Measurements from ENCODE around the gene PRR19.

The PRR19 gene

DNA sequence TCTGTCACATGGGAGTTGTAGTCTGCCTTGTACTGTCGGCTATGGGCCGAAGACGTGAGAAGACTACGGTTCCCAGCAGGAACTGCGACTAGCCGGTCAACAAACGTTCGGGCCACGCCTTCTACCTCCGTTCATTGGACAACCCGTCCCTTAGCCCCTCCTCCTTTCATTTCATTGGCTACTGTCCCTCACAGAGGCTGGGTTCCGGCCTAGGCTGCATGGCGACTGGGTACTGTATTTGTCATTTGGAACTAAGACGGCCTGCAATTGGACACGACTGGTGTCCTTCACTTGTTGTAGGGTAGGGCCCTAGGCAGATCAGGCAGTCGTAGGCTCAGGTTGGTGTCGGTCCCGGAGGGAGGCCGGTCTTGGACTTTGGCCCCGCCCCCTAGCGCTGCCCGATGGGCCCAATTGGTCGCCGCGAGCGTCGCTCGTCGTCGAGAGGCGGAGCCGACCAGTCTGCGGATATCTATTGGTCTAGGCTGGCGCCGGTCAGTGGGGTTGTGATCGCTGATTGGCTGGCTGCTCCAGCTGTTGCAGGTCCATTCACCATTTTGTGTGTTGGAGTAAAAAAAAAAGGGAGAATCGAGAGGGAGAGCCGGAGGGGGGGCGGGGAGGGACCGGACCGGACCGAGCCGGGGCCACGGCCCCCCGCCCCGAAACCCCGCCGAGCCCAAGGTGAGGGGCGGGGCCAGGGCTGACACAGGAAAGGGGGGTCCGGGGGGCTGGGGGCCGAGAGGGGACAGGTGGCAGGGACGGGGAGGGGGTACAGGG, 33.0 kb upstream of the PRR19 start, which contains the start of gene CIC:
CIC (plus strand) TSS at position 549 of the 774 bp plus-strand sequence. CDS start 2,532 bp downstream, outside the sequence.
- H3K36me3 Mint-ChIP-seq = peaks cover 14% of the 10 kb centered on the region
- no peaks in the 10 kb centered on the region for H3K9me3 Mint-ChIP-seq
- peaks cover 26% of the 10 kb centered on the region for H3K4me1 Mint-ChIP-seq
- ATAC-seq = peak; percentile 94
- no peaks in the 10 kb centered on the region for H3K27me3 Mint-ChIP-seq
- H3K4me3 Mint-ChIP-seq = peak within 1 kb of the TSS; percentile 90
- H3K27ac Mint-ChIP-seq = no peak within 1 kb of the TSS

DNA sequence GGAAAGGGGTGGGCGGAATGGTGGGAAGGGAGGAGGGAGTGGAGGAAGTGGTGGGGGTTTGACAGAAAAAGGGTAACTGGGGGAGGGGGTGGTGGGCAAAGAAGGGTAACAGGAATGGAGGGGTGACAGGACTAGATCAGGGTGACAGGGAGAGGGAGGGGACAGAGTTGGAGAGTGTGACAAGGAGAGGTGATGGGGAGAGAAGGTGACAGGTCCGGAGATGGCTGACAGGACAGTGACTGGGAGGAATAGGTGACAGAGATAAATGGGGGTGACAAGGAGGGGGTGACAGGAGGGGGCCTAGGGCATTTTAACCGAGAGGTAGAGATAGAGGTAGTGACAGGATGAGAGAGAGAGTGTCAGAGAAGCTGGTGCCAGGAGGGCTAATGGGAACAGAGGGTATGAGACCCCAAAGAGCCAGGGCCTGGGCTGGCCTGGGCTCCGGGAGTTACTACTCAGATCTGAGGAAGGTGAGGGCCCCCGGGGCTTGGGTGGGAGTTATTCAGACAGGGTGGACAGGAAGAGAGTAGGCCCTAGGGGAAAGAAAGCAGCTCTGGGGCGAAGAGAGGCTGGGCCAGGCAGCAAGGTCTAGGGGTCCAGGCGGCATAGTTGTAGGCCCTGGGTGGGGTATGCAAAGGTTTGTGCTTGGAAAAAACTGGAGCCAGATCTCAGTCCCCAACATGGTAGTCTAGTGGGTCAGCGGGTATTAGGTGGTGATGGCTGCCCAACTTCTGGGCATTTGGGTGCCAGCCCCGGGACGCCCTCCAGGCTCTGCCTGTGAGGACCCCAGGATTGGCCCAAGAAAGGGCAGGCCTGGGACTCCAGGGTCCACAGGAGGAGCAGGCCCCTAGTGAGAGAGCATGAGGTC, 32.2 kb upstream of the PRR19 start:
- H3K36me3 Mint-ChIP-seq = peaks cover 22% of the 10 kb centered on the region

DNA sequence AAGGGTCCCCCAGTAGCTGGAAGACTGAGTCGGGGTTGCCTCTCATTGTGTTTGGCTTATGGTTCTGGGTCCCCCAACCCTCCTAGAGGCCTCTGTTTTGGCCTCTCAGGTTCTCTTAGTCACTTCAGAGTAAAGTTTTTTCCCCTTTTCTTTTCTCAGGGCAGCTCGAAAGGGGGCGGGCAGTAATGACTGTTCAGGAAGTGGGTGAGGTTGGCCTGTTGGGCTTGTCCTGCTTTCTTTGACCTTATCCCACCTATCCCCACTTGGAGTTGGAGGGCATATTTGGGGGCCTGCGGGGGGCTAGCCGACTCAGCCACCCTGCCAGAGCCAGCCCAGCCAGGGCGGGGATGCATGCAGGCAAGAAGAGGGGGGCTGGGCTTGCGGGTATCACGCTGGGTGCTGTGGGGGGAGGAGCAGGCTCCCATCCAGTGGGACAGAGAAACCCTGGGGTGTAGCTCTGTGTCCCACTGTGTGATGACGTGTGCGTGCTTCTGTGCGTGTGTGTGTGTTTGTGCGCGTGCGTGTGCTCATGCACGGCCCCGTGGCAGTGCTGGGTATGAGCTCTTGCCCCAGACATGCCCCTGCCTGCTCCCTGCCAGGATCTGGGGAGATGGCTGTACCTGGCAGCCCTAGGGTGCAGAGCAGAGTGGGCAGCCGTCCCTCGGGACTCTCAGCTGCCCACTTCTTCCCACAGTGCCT, 31.4 kb upstream of the PRR19 start:
- Mint-ChIP-seq H3K36me3 (peaks cover 30% of the 10 kb centered on the region), H3K4me3 (peak overlapping the region; percentile 90), H3K4me1 (peaks cover 37% of the 10 kb centered on the region), H3K27ac (no peak overlapping the region), H3K27me3 (no peaks in the 10 kb centered on the region), H3K9me3 (no peaks in the 10 kb centered on the region)
- ATAC-seq = no peak

More for the DNA sequence above, 32.2 kb upstream of the PRR19 start:
- H3K27me3 Mint-ChIP-seq = no peaks in the 10 kb centered on the region
- H3K9me3 Mint-ChIP-seq = no peaks in the 10 kb centered on the region
- peaks cover 29% of the 10 kb centered on the region for H3K4me1 Mint-ChIP-seq
- H3K27ac Mint-ChIP-seq = no peak overlapping the region
- H3K4me3 Mint-ChIP-seq = peak overlapping the region; percentile 90
- ATAC-seq = no peak

DNA sequence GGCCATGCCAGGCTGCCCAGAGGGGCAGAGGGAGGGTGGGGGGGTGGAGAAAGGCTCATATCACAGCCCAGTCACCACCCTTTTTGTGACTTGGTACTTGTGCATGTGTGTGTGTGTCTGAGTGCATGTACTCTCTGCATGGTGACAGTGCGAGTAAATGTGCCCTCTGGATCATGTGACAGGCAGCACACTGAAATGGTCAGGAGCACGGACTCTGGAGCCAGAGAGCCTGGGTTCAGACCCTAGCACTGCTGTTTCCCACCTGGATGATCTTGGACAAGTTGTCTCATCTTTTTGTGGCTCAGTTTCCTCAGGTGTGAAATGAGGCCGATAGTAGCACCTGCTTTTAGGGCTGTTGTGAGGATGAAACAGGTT, 30.9 kb upstream of the PRR19 start:
- no peaks in the 10 kb centered on the region for H3K9me3 Mint-ChIP-seq
- no peaks in the 10 kb centered on the region for H3K27me3 Mint-ChIP-seq
- H3K36me3 Mint-ChIP-seq = peaks cover 33% of the 10 kb centered on the region
- H3K27ac Mint-ChIP-seq = no peak overlapping the region
- H3K4me1 Mint-ChIP-seq = peaks cover 41% of the 10 kb centered on the region
- peak overlapping the region; percentile 41 for H3K4me3 Mint-ChIP-seq
- ATAC-seq = no peak

DNA sequence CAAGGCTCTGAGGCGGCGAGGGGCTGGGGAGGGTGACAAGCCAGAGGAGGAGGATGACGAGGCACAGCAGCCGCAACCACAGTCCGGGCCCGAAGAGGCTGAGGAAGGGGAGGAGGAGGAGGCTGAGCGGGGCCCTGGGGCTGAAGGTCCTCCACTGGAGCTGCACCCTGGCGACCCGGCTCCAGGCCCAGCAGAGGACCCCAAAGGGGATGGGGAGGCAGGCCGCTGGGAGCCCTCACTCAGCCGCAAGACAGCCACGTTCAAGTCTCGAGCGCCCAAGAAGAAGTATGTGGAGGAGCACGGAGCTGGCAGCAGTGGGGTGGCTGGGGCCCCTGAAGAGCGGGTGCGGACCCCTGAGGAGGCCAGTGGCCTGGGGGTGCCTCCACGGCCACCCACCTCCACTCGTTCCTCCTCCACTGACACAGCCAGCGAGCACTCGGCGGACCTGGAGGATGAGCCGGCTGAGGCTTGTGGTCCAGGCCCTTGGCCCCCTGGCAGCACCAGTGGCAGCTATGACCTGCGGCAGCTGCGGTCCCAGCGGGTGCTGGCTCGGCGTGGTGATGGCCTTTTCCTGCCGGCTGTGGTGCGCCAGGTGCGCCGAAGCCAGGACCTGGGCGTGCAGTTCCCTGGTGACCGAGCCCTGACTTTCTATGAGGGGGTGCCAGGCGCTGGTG, 29.9 kb upstream of the PRR19 start:
- Mint-ChIP-seq H3K9me3 (no peaks in the 10 kb centered on the region), H3K36me3 (peaks cover 37% of the 10 kb centered on the region)
- no peak for ATAC-seq

DNA sequence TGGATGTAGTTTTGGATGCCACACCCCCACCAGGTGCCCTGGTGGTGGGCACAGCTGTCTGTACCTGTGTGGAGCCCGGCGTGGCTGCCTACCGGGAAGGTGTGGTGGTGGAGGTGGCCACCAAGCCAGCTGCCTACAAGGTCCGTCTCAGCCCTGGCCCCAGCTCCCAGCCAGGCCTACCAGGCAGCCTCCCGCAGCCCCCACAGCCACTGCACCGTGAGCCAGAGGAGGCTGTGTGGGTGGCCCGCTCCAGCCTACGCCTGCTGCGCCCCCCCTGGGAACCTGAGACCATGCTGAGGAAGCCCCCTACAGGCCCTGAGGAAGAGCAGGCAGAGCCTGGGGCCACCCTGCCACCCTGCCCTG, 29.4 kb upstream of the PRR19 start:
- Mint-ChIP-seq H3K36me3 (peaks cover 37% of the 10 kb centered on the region), H3K9me3 (no peaks in the 10 kb centered on the region), H3K4me1 (peaks cover 45% of the 10 kb centered on the region), H3K27me3 (no peaks in the 10 kb centered on the region), H3K27ac (no peak overlapping the region), H3K4me3 (no peak overlapping the region)
- no peak for ATAC-seq

More for the DNA sequence above, 29.9 kb upstream of the PRR19 start:
- Mint-ChIP-seq H3K4me1 (peaks cover 45% of the 10 kb centered on the region), H3K4me3 (no peak overlapping the region), H3K27me3 (no peaks in the 10 kb centered on the region), H3K27ac (no peak overlapping the region)

DNA sequence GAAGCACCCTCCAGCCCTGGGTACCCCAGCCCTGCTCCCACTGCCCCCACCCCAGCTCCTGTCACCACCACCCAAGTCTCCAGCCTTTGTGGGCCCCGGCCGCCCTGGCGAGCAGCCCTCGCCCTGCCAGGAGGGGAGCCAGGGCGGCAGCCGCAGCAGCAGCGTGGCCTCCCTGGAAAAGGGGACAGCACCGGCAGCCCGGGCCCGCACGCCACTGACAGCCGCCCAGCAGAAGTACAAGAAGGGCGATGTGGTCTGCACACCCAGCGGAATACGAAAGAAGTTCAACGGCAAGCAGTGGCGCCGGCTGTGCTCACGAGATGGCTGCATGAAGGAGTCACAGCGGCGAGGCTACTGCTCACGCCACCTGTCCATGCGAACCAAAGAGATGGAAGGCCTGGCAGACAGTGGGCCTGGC, 28.9 kb upstream of the PRR19 start:
- Mint-ChIP-seq H3K27me3 (no peaks in the 10 kb centered on the region), H3K27ac (no peak overlapping the region), H3K4me3 (no peak overlapping the region), H3K9me3 (no peaks in the 10 kb centered on the region), H3K4me1 (peaks cover 46% of the 10 kb centered on the region), H3K36me3 (peaks cover 37% of the 10 kb centered on the region)
- ATAC-seq = no peak

DNA sequence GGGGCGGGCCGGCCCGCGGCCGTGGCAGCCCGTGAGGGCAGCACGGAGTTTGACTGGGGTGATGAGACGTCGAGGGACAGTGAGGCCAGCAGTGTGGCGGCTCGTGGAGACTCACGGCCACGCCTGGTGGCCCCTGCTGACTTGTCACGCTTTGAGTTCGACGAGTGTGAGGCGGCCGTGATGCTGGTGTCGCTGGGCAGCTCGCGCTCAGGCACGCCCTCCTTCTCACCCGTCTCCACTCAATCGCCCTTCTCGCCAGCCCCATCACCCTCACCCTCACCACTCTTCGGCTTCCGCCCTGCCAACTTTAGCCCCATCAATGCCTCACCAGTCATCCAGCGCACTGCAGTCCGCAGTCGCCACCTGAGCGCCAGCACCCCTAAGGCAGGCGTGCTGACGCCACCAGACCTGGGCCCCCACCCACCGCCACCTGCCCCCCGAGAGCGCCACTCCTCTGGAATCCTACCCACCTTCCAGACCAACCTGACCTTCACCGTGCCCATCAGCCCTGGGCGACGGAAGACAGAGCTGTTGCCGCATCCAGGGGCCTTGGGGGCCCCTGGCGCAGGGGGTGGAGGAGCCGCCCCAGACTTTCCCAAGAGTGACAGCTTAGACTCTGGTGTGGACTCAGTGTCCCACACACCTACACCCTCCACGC, 28.4 kb upstream of the PRR19 start:
- Mint-ChIP-seq H3K4me3 (no peak overlapping the region), H3K27ac (no peak overlapping the region), H3K27me3 (no peaks in the 10 kb centered on the region), H3K36me3 (peaks cover 37% of the 10 kb centered on the region), H3K9me3 (no peaks in the 10 kb centered on the region), H3K4me1 (peaks cover 52% of the 10 kb centered on the region)
- ATAC-seq = no peak

DNA sequence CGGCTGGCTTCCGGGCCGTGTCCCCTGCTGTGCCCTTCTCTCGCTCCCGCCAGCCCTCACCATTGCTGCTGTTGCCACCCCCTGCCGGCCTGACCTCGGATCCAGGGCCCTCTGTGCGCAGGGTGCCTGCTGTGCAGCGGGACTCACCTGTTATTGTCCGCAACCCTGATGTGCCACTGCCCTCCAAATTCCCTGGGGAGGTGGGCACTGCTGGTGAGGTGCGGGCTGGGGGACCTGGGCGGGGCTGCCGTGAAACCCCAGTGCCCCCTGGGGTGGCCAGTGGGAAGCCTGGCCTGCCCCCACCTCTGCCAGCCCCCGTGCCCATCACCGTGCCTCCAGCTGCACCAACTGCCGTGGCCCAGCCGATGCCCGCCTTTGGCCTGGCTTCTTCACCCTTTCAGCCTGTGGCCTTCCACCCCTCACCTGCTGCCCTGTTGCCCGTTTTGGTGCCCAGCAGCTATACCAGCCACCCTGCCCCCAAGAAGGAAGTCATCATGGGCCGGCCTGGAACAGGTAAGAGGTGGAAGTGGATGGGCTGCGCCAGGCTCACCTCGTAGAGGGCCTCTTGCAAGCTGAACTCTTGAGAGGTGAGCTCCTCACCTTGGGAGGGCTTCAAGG, 27.8 kb upstream of the PRR19 start:
- H3K27me3 Mint-ChIP-seq = no peaks in the 10 kb centered on the region
- H3K27ac Mint-ChIP-seq = peak overlapping the region; percentile 46
- H3K4me1 Mint-ChIP-seq = peaks cover 58% of the 10 kb centered on the region
- H3K4me3 Mint-ChIP-seq = no peak overlapping the region
- ATAC-seq = no peak
- peaks cover 37% of the 10 kb centered on the region for H3K36me3 Mint-ChIP-seq
- no peaks in the 10 kb centered on the region for H3K9me3 Mint-ChIP-seq

DNA sequence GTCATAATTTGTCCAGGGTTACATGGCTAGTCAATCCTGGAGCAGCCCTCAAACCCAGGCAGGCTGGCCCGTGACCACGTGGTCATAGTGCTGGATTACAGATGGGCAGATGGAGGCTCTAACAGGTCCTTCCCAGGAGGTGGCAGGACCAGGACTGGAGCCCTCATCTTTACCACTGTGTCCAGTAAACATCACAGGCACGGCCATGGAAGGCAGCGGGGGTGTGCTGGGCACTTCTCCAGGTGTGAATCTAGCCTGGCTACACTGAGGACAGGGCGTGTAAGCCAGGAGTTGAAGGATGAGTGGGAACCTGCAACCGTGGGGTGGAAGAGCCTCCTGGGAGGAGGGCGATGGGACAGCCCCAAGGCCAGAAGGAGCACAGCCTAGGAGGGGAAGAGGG, 26.8 kb upstream of the PRR19 start:
- no peak for ATAC-seq
- Mint-ChIP-seq H3K27me3 (no peaks in the 10 kb centered on the region), H3K27ac (peak overlapping the region; percentile 46), H3K9me3 (no peaks in the 10 kb centered on the region), H3K36me3 (peaks cover 37% of the 10 kb centered on the region), H3K4me3 (no peak overlapping the region), H3K4me1 (peaks cover 56% of the 10 kb centered on the region)

DNA sequence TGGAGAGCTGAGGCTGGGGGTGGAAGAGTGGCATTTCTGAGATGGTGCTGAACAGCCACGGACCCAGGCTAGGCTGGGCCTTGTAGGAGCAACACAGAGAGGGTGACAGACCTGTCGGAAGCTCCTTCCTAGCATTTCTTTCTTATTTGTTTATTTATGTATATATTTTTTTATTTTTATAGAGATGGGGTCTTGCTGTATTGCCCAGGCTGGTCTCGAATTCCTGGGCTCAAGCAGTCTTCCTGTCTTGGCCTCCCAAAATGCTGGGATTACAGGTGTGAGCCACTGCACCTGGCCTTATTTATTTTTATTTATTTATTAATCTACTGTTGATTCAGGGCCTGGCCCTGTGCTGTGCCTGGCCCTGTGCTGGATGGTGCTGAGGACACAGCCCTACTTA, 26.4 kb upstream of the PRR19 start:
- Mint-ChIP-seq H3K9me3 (no peaks in the 10 kb centered on the region), H3K36me3 (peaks cover 37% of the 10 kb centered on the region), H3K4me3 (no peak overlapping the region), H3K27me3 (no peaks in the 10 kb centered on the region), H3K4me1 (peaks cover 52% of the 10 kb centered on the region), H3K27ac (peak overlapping the region; percentile 46)
- ATAC-seq = no peak

DNA sequence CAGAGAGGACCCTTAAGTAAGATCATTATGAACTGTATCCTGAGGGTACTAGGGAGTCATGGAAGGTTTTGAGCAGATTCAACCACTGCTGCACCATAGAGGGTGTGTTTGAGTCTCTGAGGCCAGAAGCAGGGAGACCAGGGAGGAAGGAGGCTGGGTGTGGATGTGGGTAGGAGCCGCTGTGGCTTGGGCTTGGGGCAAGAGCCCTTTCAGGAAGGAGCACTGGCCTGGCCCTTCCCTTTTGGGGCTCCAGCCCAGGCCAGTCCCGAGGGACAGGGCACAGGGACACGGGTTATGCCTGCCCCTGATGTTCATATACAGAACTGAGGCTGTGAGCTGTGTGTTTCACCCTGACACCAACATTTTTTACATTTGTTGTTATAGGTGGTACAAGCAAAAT, 25.6 kb upstream of the PRR19 start:
- H3K27me3 Mint-ChIP-seq = no peaks in the 10 kb centered on the region
- H3K36me3 Mint-ChIP-seq = peaks cover 37% of the 10 kb centered on the region
- peaks cover 44% of the 10 kb centered on the region for H3K4me1 Mint-ChIP-seq
- no peak for ATAC-seq
- no peaks in the 10 kb centered on the region for H3K9me3 Mint-ChIP-seq
- H3K4me3 Mint-ChIP-seq = no peak overlapping the region
- H3K27ac Mint-ChIP-seq = peak overlapping the region; percentile 2

DNA sequence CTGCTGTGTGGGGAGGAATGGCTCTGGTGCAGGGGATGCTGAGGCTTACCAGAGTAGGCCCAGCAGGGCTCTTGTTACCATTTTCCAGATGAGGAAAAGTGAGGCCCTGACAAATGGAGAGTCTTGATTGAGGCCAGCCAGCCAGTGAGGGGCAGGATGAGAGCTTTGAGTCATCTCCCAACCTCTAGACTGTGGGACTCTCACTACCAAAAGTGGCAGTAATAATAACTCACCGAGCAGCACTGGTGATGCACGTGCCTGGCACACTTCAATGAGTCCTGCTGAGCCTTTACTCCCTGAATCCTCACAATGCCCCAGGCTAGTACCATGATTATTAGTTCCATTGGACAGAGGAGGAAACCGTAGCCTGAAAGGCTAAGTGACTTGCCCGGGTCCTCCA, 25.1 kb upstream of the PRR19 start:
- Mint-ChIP-seq H3K9me3 (no peaks in the 10 kb centered on the region), H3K27ac (no peak overlapping the region), H3K4me3 (no peak overlapping the region), H3K4me1 (peaks cover 39% of the 10 kb centered on the region), H3K36me3 (peaks cover 32% of the 10 kb centered on the region), H3K27me3 (no peaks in the 10 kb centered on the region)
- ATAC-seq = no peak

DNA sequence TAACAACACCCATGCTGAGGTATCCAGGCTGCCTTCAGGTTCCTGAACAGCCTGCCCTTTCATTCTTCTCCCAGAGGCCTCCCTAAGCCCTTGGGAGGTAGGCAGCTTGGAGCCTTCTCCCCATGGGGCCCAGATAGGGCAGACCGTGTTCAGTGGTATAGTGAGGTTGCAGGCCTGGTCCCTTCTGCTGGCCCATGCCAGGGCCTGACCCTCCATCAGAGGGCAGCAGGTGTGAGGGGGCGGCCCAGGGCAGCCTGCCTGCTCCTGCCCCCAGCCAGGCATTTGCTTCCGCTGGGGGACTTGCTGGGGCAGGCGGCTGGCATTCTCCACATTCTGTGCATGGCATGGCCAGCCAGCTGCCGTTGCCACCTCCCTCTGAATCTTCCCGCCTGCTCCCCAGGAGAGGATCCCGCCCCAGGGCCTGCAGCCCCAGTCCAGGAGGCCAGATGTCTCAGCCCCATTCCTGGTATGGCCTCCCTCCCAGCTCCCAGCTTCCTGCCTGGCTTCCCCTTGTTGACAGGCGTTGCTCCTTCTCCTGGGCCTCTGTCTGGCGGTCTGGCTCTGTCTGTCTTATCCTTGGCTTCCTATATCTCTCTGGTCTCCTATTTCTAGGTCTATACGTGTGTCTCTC, 24.0 kb upstream of the PRR19 start:
- H3K4me1 Mint-ChIP-seq = peaks cover 39% of the 10 kb centered on the region
- no peaks in the 10 kb centered on the region for H3K9me3 Mint-ChIP-seq
- peaks cover 31% of the 10 kb centered on the region for H3K36me3 Mint-ChIP-seq
- no peaks in the 10 kb centered on the region for H3K27me3 Mint-ChIP-seq
- no peak for ATAC-seq
- no peak overlapping the region for H3K27ac Mint-ChIP-seq
- no peak overlapping the region for H3K4me3 Mint-ChIP-seq
